CD4-positive, alpha-beta T cell treated with Interleukin-10 for 1 hour (primary cell): ENCODE results near the gene FOXR1.

Experiments used
- DNase-seq: peaks from one replicate; pipeline ENCODE4 v3.0.0-alpha.2; 2020

The FOXR1 gene, protein sequence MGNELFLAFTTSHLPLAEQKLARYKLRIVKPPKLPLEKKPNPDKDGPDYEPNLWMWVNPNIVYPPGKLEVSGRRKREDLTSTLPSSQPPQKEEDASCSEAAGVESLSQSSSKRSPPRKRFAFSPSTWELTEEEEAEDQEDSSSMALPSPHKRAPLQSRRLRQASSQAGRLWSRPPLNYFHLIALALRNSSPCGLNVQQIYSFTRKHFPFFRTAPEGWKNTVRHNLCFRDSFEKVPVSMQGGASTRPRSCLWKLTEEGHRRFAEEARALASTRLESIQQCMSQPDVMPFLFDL

DNA sequence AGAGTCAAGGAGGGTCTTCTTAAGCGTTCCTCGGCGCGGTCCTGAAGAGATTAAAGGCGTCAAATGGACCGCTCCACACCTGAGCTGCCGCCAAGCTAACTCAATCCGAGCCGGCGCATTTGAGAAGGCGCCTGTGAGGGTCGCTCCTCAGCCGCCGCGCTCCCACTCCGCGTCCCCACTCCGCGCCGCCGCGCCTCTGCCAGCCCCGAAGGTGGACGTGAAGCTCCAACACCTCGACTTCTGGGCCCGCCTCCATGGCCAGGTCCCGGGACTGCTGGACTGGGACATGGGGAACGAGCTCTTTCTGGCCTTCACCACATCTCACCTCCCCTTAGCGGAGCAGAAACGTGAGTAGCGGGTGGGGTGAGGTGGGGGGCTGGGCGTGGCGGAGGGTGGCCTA is at the start of gene FOXR1:
Gene FOXR1, plus strand, starts transcription at position 116 of the 400 bp plus-strand sequence. Its CDS starts 171 bp downstream, at position 287.
- no peak for DNase-seq

- no peak for DNase-seq
Measured at GRCh38 chr11:118921929-118922744, 49.4 kb upstream of the FOXR1 start.

DNA sequence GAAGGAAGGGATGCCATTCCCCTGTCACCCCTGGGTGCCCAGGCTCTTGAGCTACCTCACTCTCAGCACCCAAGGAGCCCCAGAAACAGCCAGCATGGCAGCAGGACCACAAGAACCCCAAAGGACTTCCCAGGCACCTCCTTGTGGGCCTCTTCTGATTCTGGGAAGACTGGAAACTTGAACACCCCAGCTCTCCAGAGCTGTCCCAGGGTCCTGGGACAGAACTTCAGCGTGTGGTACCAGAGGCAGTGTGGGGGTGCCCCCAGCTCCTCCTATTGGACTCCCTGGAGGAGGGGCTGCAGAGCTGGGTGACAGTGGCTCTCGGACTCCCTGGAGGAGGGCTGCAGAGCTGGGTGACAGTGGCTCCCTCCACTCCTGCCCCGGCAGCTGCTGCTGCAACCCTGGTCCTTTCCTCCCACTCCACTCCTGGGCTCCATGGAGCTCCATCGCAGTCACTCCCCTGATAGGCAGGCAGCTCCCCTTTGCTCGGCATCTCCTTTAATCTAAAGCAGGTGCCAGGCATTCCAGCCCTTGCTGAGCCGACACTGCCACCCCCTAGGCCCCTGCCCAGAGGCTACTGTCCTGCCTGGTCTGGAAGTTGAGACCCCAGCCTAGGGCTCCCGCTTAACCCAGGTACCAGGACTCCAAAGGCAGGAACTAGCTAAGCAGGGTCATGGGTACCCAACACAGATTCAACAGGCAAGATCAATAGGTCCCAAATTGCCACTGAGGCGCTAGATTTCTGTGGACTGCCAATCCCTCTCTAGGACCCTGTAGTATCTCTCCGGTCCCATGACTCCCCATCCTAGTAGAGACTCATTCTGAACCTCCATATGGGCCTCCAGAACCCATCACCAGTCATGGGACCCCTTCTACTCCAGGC is 48.6 kb upstream of the FOXR1 start:
- DNase-seq: no peak

GRCh38 chr11:118923721-118924587 is 47.6 kb upstream of the FOXR1 start:
- peak; percentile 66 for DNase-seq

GRCh38 chr11:118924591-118925585 is 46.7 kb upstream of the FOXR1 start:
- peak; percentile 55 for DNase-seq

DNA sequence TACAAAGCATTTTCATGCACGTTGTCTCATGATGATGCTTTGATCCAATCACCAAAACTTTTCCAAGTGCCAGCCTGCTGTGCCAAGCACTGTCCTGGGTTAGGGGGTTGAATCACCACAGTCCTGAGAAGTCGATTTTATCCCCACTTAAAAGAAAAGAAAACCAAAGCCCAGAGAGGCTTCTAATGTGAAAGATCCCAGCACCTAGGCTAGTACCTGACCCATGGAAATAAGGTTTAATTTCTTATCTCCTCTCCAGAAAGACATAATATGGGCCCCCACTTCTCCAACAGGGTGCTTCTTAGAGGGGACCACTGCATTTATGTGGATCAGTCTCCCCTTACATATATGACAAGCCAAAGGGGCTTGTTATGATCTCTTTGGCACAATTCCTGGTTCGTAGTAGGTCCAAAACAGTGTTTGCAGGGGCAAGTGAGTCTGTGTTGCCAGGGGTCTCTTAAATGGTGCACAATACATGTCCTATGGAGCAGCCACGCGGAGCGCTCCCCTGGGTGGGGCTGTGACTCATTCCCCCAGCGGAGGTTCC is 43.9 kb upstream of the FOXR1 start:
- DNase-seq: no peak

DNA sequence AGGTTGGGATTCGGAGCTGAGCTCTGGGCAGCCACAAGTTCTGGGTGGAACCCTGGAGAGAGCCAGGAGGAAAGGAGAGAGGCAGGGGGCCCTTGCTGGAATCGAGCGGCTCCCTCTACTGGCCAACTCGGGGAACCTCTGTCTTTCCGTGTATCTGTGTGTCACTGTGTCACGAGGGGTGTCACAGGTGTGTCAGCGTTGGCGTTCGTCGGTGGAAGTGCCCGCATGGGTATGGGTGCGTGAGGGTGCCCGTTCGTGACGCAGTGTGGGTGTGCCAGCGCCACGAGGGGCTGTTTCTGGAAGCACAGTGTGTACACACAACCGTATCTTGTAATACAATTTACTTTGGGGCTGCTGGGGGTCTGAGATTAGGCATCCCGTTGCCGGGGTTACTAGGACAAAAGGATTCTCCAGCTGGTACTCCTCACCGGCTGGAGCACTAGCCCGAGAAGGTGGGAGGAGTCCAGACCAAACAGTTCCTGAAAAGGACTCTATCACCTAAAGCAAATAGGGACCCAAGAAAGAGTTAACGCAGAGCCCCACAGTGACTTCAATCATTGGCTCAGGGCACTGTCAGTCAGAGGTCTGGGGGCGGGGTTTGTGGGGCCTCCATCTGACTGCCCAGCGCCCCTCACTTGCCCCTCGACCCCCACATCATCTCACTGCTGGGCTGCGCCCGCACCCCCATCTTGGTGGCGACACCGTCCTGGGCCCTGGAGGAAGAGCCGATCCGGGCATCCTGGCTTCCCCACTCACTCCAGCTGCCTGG is 43.3 kb upstream of the FOXR1 start:
- peak; percentile 96 for DNase-seq

DNA sequence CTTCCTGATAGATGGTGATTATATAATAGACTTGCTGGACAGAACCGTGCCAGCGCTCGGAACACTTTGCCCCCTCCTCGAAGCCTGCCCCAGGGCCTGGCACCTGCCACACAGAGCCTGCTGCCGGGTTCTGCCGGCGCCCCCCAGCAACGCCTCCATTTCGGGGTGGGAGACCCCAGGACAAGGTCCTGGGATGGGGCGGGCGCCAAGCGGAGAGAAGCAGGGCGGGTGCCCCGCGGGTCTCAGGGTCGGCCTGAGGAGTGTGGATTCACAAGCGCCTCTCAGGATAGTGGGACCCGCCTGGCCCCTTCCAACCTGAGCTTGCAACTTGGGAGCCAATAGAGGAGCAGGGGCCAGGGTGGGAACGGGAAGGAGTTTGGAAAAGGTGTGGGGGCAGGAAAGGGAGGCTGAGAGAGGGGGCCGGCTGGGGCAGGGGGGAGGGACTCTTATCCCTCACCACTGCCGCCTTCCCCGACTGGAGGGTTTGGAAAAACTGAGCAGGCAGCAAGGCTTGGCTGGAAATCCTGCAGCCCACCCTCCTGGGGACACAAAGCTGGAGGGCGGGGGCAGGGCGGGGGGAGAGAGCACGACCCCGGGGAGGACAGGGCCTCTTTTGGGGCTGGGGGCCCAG is 42.6 kb upstream of the FOXR1 start:
- DNase-seq: no peak

DNA sequence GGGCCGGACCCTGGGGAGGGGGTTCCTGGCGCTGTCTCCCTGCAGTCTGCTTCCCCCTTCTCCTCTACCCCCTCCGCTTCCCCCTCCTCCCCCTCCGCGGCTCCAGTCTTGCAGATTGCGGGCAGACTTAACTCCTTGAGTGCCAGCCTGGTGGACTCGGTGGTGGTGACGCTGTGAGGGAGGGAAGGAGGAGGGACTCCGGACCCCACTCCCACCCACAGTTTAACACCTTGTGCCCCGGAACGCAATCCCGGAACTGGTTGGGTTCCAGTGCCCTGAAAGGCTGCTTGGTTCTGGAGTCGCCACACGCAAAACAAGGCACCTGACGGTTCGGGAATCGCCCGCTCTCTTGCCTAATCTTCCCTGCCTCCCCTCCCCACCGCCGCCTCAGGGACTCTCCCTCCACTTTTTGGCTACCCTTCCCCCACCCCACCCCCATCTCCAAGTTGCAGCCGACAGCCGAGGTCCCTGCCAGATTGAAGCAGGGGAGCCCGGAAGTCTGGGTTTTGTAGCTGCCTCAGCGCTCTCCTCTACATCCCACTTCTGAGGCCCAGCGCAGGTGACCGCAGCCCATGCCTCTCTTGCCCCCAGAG is 42.0 kb upstream of the FOXR1 start:
- DNase-seq: peak; percentile 87

- DNase-seq: peak; percentile 90
Measured at GRCh38 chr11:118930094-118930712, 41.4 kb upstream of the FOXR1 start.

GRCh38 chr11:118931571-118931970 is 40.0 kb upstream of the FOXR1 start:
- DNase-seq: no peak

DNA sequence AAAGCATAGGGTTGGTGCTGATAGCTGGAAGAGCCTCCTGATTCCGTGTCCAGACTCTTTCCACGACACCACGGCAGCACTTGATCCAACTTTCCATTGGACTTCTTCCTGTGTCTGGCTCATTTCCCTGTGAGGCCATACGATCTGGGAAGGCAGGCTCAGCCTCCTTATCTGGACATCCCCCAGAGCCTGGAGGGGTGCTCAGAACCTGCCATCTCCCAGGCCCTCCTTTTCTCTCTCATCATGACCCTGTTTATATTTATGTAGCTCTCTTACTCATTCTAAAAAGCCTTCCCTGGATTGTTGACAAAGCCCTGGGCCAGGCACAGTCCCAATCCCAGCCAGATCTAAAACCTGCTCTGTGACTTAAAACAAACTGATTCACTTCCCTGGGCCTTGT is 38.1 kb upstream of the FOXR1 start:
- no peak for DNase-seq

DNA sequence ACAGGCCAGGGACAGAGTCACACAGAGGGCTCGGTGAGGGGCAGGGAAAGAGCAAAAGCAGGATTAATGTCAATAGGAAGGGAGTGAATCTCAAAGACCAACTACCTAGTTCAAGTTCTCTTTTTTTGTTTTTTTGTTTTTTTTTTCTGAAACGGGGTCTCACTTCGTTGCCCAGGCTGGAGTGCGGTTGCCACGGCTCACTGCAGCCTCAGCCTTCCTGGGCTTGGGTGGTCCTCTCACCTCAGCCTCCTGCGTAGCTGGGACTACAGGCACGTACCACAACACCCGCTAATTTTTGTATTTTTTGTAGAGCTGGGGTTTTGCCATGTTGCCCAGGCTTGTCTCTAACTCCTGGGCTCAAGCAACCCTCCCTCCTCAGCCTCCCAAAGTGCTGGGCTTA is 36.2 kb upstream of the FOXR1 start:
- no peak for DNase-seq

- DNase-seq: no peak
Measured at GRCh38 chr11:118938491-118939403, 32.8 kb upstream of the FOXR1 start.

DNA sequence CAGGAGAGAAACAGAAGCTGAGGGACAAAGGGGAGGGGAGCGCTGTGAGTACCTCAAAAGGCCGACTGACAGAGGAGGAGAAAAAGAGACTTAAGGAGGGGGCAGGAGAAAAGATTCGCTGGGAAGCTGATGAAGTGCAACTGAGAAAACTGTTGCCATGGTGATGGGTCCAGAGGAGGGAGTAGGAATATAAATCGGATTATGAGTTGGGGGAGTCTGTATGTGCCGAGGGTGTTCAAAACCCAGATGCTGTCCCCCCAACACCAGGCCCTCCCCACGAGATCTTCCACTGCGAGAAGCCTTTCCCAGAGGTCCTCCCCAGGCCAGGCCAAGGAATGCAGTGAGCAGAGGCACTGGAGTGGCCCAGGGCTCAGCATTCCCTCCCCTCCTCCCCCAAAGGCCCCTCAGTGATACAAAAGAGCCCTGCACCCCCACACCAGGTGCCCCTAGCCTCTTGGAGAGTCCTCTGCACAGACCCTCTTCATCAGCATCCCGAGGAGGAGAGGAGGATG is 32.1 kb upstream of the FOXR1 start:
- DNase-seq: no peak

GRCh38 chr11:118939953-118940598 is 31.5 kb upstream of the FOXR1 start:
- DNase-seq: peak; percentile 50

GRCh38 chr11:118947091-118947490 is 24.5 kb upstream of the FOXR1 start:
- DNase-seq: no peak
